Testis (tissue), 2 donors: Measurements from ENCODE around the gene ANKRD33B.

Experiments used
- POLR2A ChIP-seq: fragments of 450-650 bp; IDR thresholded peaks from one replicate; pipeline ENCODE4 v1.6.1; 2017; ENCODE audit warnings: antibody characterized with exemption, mild to moderate bottlenecking, moderate library complexity
- TF ChIP-seq, protein P1 (sequence below), 3 experiments: fragments of 450-650 bp in 2 of 3; fragments of 200-600 bp in 1 of 3; sonication (generic) in 1 of 3; IDR thresholded peaks; one replicate each; pipeline ENCODE4 v1.5.1; 2016 to 2019; ENCODE audit warnings: antibody characterized with exemption in 3 of 3, mild to moderate bottlenecking in 2 of 3, moderate library complexity in 1 of 3

- TF ChIP-seq, protein P1, sequence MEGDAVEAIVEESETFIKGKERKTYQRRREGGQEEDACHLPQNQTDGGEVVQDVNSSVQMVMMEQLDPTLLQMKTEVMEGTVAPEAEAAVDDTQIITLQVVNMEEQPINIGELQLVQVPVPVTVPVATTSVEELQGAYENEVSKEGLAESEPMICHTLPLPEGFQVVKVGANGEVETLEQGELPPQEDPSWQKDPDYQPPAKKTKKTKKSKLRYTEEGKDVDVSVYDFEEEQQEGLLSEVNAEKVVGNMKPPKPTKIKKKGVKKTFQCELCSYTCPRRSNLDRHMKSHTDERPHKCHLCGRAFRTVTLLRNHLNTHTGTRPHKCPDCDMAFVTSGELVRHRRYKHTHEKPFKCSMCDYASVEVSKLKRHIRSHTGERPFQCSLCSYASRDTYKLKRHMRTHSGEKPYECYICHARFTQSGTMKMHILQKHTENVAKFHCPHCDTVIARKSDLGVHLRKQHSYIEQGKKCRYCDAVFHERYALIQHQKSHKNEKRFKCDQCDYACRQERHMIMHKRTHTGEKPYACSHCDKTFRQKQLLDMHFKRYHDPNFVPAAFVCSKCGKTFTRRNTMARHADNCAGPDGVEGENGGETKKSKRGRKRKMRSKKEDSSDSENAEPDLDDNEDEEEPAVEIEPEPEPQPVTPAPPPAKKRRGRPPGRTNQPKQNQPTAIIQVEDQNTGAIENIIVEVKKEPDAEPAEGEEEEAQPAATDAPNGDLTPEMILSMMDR (IDR thresholded peaks at IDR 0.05): no peak
- no peak for TF ChIP-seq POLR2A
Observed at GRCh38 chr5:10567121-10567591, 3.3 kb downstream of the ANKRD33B start.
